Sigmoid colon (tissue), 3 donors: ENCODE measurements around the gene MACF1.

Experiments
- CTCF ChIP-seq, 4 experiments: fragments of 450-650 bp in 3 of 4; fragments of 200-600 bp in 1 of 4; IDR thresholded peaks; one replicate each; pipeline ENCODE4 v1.5.1; 2016 to 2019; ENCODE audit warnings: antibody characterized with exemption in 4 of 4, mild to moderate bottlenecking in 3 of 4, moderate library complexity in 2 of 4
- POLR2A ChIP-seq, 2 donors: fragments of 450-650 bp; IDR thresholded peaks; one replicate each; pipeline ENCODE4 v1.6.1; 2016; ENCODE audit warnings: antibody characterized with exemption in 2 of 2, mild to moderate bottlenecking in 2 of 2, moderate library complexity in 2 of 2

- TF ChIP-seq CTCF (IDR thresholded peaks at IDR 0.05) (no peak), POLR2A (IDR thresholded peaks at IDR 0.05) (no peak)
These were observed 290.3 kb downstream of the MACF1 start for GRCh38 chr1:39494671-39495410.
